Measurements from ENCODE around the gene NPC1.
"Not testable (repeated sequence)": the region's sequence is repeated elsewhere in the genome, so short reads cannot be mapped to it uniquely, and the experiment has no call there.

NPC1 gene
- 86.6 to 232 (median 140) reads per million in 4 experiments for total RNA-seq

DNA sequence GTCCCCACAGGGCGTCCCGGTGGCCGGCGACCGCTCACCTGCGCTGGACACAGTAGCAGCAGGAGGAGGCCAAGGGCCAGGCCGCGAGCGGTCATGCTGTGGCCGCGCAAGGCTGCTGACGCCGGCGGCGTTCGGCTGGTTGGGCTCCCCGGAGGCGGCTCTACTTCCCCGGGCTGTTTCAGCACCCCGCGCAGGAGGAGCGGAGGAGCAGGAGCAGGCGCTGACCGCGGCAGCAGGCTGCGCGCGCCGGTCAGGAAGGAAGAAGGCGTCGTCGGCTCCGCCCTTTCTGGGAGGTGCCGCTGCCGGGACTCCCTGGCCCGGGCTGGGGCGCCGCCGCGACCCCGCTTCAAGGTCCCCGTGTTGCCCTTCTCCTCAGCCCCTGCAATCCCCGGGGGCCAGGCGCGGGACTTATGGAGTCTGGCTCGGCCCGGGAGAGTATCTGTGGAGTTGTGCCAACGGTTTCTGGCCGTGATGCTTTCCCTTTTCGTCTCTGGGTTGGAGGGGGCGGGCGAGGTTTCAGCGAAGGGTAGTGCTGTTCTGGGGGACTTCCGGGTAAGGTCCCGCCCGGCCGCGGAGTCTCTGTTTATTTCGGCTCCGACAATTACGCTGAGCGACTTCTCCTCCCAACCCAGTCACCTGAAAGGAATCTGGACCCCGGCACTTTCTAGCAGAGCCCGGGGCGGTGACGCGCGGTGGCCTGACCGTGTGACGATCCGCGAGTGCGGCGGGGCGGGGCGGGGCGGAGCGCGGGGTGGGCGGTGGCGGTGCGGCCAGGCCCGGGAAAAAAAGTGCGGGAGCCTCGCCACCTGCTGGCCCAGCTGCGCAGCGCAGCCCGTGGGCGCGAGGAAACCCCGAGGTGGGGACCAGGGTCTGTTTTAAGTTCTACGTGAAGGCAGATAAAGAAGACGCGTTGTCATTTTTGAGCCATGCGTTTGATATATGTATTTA, at the start of gene NPC1:
TSS of gene NPC1 (minus strand) at position 258 of the 948 bp plus-strand sequence. CDS start at position 95, 163 bp downstream.
- DNase-seq = peak; percentile 83

GRCh38 chr18:23636071-23636399, 49.7 kb upstream of the NPC1 start:
- DNase-seq = no peak

GRCh38 chr18:23635283-23636070, 49.2 kb upstream of the NPC1 start:
- no peak for DNase-seq

GRCh38 chr18:23634692-23635091, 48.4 kb upstream of the NPC1 start:
- DNase-seq = no peak

DNA sequence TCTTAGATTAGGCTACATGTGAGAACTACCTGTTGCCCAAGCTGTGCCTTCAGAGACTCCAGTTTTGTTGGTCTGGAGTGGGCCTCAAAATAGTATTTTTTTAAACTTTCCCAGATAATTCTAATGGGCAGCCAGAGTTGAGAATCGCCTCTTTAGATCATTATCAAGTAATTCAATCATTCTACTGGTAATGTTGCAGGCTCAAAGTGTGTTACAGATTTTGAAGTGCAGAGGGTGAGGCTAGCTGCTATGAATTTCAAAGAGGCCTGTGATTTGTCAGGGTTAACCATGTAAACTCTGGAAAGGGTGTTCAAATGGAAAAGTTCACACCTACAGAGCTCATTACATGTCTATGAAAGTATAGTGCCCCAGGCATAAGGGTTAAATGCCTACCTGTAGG, 46.3 kb upstream of the NPC1 start:
- no peak for DNase-seq

DNA sequence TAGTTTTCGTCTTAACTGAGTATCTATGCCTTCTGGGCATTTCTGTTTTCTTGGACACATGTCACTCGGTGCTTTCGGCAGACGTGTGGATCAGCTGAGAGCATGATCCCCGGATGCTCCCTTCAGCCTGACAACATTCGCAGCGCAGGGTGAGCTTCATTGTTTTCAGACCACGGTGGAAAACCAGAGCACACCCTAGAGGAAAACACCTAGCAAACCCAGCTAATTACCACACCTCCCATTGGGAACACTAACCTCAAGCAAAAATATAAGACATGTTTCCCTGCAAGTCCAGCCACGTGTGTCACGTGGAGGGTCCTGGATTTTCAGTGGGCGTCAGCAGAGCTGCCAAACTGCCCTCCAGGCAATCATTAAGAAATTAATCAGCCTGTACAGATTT, 45.4 kb upstream of the NPC1 start:
- no peak for DNase-seq

- DNase-seq = no peak
Observed at GRCh38 chr18:23631312-23631711, 45.0 kb upstream of the NPC1 start.

GRCh38 chr18:23629444-23629946, 43.2 kb upstream of the NPC1 start:
- no peak for DNase-seq

- DNase-seq = no peak
Observed at GRCh38 chr18:23627970-23628369, 41.7 kb upstream of the NPC1 start.

DNA sequence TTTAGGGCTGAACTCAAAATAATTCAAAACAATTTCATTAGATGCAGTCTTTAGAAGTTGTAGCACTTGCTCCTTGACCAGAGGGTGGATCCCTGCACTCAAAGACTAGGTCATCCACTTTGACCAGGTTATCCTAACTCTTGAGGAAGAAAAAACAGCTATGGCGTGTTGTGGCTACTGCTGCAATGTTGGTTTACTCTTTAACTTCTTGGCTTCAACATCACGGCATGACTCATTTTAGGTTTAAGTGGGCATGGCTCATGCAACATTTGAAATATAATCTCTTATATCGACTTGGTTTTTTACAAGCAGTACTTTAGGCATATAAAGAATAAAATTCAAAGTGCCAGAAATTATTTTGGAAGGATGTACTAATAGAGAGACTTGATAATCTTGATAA, 41.0 kb upstream of the NPC1 start:
- no peak for DNase-seq

- DNase-seq = no peak
Observed at GRCh38 chr18:23626451-23627279, 40.4 kb upstream of the NPC1 start.

- DNase-seq = no peak
Observed at GRCh38 chr18:23623040-23623439, 36.7 kb upstream of the NPC1 start.

GRCh38 chr18:23619388-23619881, 33.1 kb upstream of the NPC1 start:
- DNase-seq = no peak

- no peak for DNase-seq
Observed at GRCh38 chr18:23618862-23619387, 32.6 kb upstream of the NPC1 start.

GRCh38 chr18:23617412-23618014, 31.2 kb upstream of the NPC1 start:
- DNase-seq = no peak

GRCh38 chr18:23616258-23616657, 30.0 kb upstream of the NPC1 start:
- DNase-seq = no peak

GRCh38 chr18:23614891-23615290, 28.6 kb upstream of the NPC1 start:
- no peak for DNase-seq

GRCh38 chr18:23614413-23614812, 28.1 kb upstream of the NPC1 start:
- no peak for DNase-seq

GRCh38 chr18:23613091-23613475, 26.8 kb upstream of the NPC1 start:
- not testable (repeated sequence) for DNase-seq

DNA sequence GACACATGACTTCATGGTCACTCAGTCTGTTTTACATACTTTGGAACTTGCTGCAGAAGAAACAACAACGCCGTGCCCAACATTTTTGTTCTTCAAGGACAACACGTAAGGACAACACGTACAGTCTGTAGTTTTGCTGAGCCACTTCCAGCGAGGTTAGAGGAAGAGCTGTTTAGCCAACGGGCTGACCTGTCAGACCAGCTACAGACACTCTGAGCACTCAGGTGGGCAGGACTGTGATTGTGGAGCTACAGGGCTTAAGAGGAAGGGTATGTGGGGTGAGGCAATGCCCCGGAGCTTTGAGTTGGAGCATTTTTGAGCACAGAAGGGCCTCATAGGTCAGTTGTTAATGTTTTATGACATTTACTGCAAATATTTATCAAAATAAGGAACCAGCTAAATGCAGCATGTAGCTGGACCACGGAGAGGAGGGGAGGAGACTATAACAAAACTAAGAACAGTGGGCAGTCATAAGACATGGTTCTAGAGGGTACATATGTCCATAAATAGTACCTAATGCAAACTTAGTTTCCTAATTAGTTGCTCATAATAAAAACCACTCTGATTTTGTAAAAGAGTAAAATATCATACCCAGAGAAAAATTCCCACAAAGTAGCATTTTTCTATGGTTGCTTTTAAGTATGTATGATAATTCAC, 26.3 kb upstream of the NPC1 start:
- no peak for DNase-seq

DNA sequence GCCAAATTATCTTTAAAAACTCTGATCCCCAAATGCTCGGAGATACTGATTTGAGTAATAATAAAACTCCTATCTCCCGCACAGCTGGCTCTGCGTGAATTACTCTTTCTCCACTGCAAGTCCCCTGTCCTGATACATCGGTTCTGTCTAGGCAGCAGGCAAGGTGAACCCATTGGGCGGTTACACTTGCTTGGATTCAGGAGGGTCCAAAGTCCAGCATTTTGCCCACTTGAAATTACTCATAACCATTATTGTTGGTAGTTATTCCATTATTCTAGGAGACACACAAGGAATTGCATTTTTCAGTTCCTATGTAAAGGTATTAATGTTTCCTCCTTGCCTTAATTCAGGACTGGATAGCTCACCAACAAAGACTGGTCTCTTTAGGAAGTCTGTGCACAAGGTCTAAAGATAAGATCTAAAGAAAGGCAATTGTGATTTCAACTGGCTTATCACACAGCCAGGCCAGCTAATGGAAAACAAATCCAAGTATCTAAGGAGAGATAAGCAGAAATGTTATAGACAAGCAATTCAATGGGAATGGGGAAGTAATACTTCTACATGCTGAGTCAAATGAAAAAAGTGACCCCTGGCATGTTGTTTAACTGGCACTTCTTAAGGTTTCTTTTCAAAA, 23.2 kb upstream of the NPC1 start:
- no peak for DNase-seq
